Fibroblast of lung (primary cell): ENCODE data around the gene SELPLG. TPM values are rescaled to one million over a fixed set of nuclear protein-coding genes. Genes with fewer than 3 reads are reported as not detected.

Source experiments
- DNase-seq, 2 donors: peaks; one replicate each; pipeline versions ENCODE4 v3.0.0 to v3.0.0-alpha.2; 2010; ENCODE audit warnings: low read depth in 2 of 2
- H2AFZ ChIP-seq: 2 replicates; pipeline ENCODE4 v1.5.1; 2012; ENCODE audit warnings: low read length, control low read depth, inconsistent platforms
- H3K27ac ChIP-seq: 2 replicates; pipeline ENCODE4 v1.5.1; 2011; ENCODE audit warnings: low read length, control low read depth; ENCODE audit not compliant: insufficient read depth
- H3K27me3 ChIP-seq: 2 replicates; pipeline ENCODE4 v1.5.1; 2011; ENCODE audit warnings: mild to moderate bottlenecking, low read length; ENCODE audit not compliant: control insufficient read depth, insufficient read depth
- H3K36me3 ChIP-seq: 2 replicates; pipeline ENCODE4 v1.5.1; 2011; ENCODE audit warnings: low read length; ENCODE audit not compliant: control insufficient read depth, insufficient read depth
- H3K4me1 ChIP-seq: 2 replicates; pipeline ENCODE4 v1.5.1; 2011; ENCODE audit warnings: low read length; ENCODE audit not compliant: control insufficient read depth, insufficient read depth; ENCODE audit errors: extremely low read depth
- H3K4me2 ChIP-seq: 2 replicates; pipeline ENCODE4 v1.5.1; 2011; ENCODE audit warnings: low read length, control low read depth; ENCODE audit not compliant: insufficient read depth; ENCODE audit errors: extremely low read depth
- H3K4me3 ChIP-seq, 4 experiments: fragments of 200-600 bp in 1 of 4; sonication (generic) in 1 of 4; replicated peaks in 1 of 4; 2 replicates each; pipeline ENCODE4 v1.5.1; 2011 to 2016; ENCODE audit warnings: low read length in 4 of 4, low read depth in 3 of 4, mild to moderate bottlenecking in 3 of 4, control low read depth in 2 of 4, inconsistent platforms in 1 of 4, mixed read lengths in 1 of 4; ENCODE audit not compliant: insufficient read depth in 1 of 4; ENCODE audit errors: control extremely low read depth in 1 of 4
- H3K79me2 ChIP-seq: 2 replicates; pipeline ENCODE4 v1.5.1; 2012; ENCODE audit warnings: mild to moderate bottlenecking, low read length, inconsistent platforms; ENCODE audit not compliant: control insufficient read depth, insufficient read depth
- H3K9ac ChIP-seq: 2 replicates; pipeline ENCODE4 v1.5.1; 2011; ENCODE audit warnings: mild to moderate bottlenecking, low read length, control low read depth; ENCODE audit not compliant: insufficient read depth
- H3K9me3 ChIP-seq: 2 replicates; pipeline ENCODE4 v1.5.1; 2012; ENCODE audit warnings: low read depth, low read length; ENCODE audit not compliant: control insufficient read depth, insufficient read depth
- H4K20me1 ChIP-seq: 2 replicates; pipeline ENCODE4 v1.5.1; 2011; ENCODE audit warnings: low read length; ENCODE audit not compliant: control insufficient read depth, insufficient read depth; ENCODE audit errors: extremely low read depth
- CTCF ChIP-seq, 2 donors: IDR thresholded peaks in 1 of 2; conservative IDR thresholded peaks in 1 of 2; 1 replicate in 1 of 2; 2 replicates in 1 of 2; pipeline ENCODE4 v1.5.1; 2011 to 2012; ENCODE audit warnings: low read length in 2 of 2, control low read depth in 1 of 2, inconsistent platforms in 1 of 2, low read depth in 1 of 2, mild to moderate bottlenecking in 1 of 2
- EZH2 ChIP-seq: IDR thresholded peaks from 2 replicates; pipeline ENCODE4 v1.5.1; 2012; ENCODE audit warnings: low read length, control low read depth, mild to moderate bottlenecking; ENCODE audit errors: missing control alignments
- polyA plus RNA-seq, 2 donors: library from polyadenylated mRNA; depleted of rRNA in 1 of 2; stranded (reverse) in 1 of 2; unstranded in 1 of 2; fragments of >200 nt; gene quantifications; 2 replicates each; pipeline ENCODE4 v1.2.1, GENCODE V29; 2011 to 2012; ENCODE audit warnings: missing spikeins in 1 of 2
- total RNA-seq: library from RNA; depleted of rRNA; stranded (reverse); fragments of >200 nt; gene quantifications from 2 replicates; pipeline ENCODE4 v1.2.1, GENCODE V29; 2014

The SELPLG gene
- total and polyA plus RNA-seq, 2 donors (not counting 1 experiment from before 2014, with no cell fraction given): 1.5 to 3.0 TPM

- Histone ChIP-seq H3K79me2 (peaks cover 93% of the 10 kb centered on the region), H3K4me2 (no peak overlapping the region), H3K9ac (no peak overlapping the region), H4K20me1 (no peaks in the 10 kb centered on the region), H3K27me3 (no peaks in the 10 kb centered on the region), H3K9me3 (no peaks in the 10 kb centered on the region), H3K4me3 (no peak overlapping the region), H3K27ac (no peak overlapping the region), H3K4me1 (no peaks in the 10 kb centered on the region), H3K36me3 (peaks cover 12% of the 10 kb centered on the region), H2AFZ (no peak overlapping the region)
- TF ChIP-seq CTCF (conservative IDR thresholded peaks at IDR 0.05 in 1 of 2, IDR thresholded peaks at IDR 0.05 in 1 of 2; ENCODE audit: low read depth in 1 of 2, low read length in 2 of 2) (no peak), EZH2 (no peak)
- no peak for DNase-seq
These were observed 42.1 kb upstream of the SELPLG start for GRCh38 chr12:108675792-108676191.

GRCh38 chr12:108672054-108672453 is 38.4 kb upstream of the SELPLG start:
- Histone ChIP-seq H3K79me2 (peaks cover 96% of the 10 kb centered on the region), H2AFZ (no peak overlapping the region), H3K4me3 (no peak overlapping the region), H3K4me2 (no peak overlapping the region), H3K27me3 (no peaks in the 10 kb centered on the region), H3K9ac (no peak overlapping the region), H3K36me3 (peaks cover 6% of the 10 kb centered on the region), H3K27ac (no peak overlapping the region), H4K20me1 (peaks cover 1% of the 10 kb centered on the region), H3K9me3 (no peaks in the 10 kb centered on the region), H3K4me1 (peaks cover 5% of the 10 kb centered on the region)
- no peak for DNase-seq
- no peak for TF ChIP-seq EZH2
- TF ChIP-seq CTCF (conservative IDR thresholded peaks at IDR 0.05 in 1 of 2, IDR thresholded peaks at IDR 0.05 in 1 of 2; ENCODE audit: low read depth in 1 of 2, low read length in 2 of 2): no peak

- Histone ChIP-seq H3K9me3 (no peaks in the 10 kb centered on the region), H2AFZ (no peak overlapping the region), H3K4me1 (peaks cover 13% of the 10 kb centered on the region), H3K36me3 (peaks cover 6% of the 10 kb centered on the region), H3K4me2 (no peak overlapping the region), H3K79me2 (peaks cover 96% of the 10 kb centered on the region), H3K9ac (no peak overlapping the region), H3K4me3 (no peak overlapping the region), H4K20me1 (peaks cover 1% of the 10 kb centered on the region), H3K27ac (no peak overlapping the region), H3K27me3 (no peaks in the 10 kb centered on the region)
- no peak for TF ChIP-seq CTCF (conservative IDR thresholded peaks at IDR 0.05 in 1 of 2, IDR thresholded peaks at IDR 0.05 in 1 of 2; ENCODE audit: low read depth in 1 of 2, low read length in 2 of 2)
- no peak for TF ChIP-seq EZH2
- DNase-seq: no peak
These were observed 37.4 kb upstream of the SELPLG start for GRCh38 chr12:108671110-108671509.
